Adrenal gland (tissue), 5 donors: Measurements from ENCODE around the gene SLC47A2.

ENCODE experiments used
- POLR2A ChIP-seq, 2 donors: fragments of 450-650 bp; IDR thresholded peaks; one replicate each; pipeline ENCODE4 v1.6.1; 2017; ENCODE audit warnings: antibody characterized with exemption in 2 of 2, mild to moderate bottlenecking in 2 of 2, moderate library complexity in 1 of 2
- TF ChIP-seq, protein P1 (sequence below), 6 experiments: fragments of 450-650 bp in 4 of 6; fragments of 200-600 bp in 2 of 6; sonication (generic) in 1 of 6; IDR thresholded peaks; 1 replicate in 5 of 6; 2 replicates in 1 of 6; pipeline versions ENCODE4 v1.5.1 to v1.8.0; 2016 to 2021; ENCODE audit warnings: antibody characterized with exemption in 6 of 6, mild to moderate bottlenecking in 2 of 6, moderate library complexity in 1 of 6
- donor health status: DM: no; HTN: no; CAD: no.

DNA sequence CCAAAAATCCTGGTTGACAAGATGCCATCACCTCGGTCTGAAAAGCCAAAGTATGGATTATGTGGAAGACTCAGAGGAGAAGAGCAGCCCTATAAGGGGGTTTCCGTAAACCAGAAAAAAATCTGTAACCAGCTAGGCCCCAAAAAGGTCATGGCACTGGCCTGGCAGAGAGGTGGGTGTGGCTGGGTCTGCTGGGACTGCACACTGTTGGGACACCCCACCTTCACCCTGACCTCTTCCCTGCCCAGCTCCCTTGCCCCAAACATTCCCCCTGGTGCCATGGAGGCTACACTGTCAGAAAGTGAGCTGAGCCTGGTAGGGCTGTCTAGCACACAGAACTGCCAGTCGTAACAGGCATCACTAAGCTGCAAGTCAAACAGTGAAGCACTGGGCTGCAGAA lies 6.5 kb downstream of the SLC47A2 start:
- TF ChIP-seq, protein P1, sequence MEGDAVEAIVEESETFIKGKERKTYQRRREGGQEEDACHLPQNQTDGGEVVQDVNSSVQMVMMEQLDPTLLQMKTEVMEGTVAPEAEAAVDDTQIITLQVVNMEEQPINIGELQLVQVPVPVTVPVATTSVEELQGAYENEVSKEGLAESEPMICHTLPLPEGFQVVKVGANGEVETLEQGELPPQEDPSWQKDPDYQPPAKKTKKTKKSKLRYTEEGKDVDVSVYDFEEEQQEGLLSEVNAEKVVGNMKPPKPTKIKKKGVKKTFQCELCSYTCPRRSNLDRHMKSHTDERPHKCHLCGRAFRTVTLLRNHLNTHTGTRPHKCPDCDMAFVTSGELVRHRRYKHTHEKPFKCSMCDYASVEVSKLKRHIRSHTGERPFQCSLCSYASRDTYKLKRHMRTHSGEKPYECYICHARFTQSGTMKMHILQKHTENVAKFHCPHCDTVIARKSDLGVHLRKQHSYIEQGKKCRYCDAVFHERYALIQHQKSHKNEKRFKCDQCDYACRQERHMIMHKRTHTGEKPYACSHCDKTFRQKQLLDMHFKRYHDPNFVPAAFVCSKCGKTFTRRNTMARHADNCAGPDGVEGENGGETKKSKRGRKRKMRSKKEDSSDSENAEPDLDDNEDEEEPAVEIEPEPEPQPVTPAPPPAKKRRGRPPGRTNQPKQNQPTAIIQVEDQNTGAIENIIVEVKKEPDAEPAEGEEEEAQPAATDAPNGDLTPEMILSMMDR (IDR thresholded peaks at IDR 0.05) = no peak
- TF ChIP-seq POLR2A (IDR thresholded peaks at IDR 0.05) = no peak
